Ovary (tissue), 9 donors: ENCODE results near the gene MTHFR. TPM values are rescaled to one million over a fixed set of nuclear protein-coding genes. Genes with fewer than 3 reads are reported as not detected.
A peak's percentile ranks its signal among the peaks of the same experiment; 100 is the strongest.

Experiments
- DNase-seq, 5 donors: peaks; one replicate each; pipeline ENCODE4 v3.0.0-alpha.2; 2019 to 2020
- H3K27ac ChIP-seq, 2 donors: fragments of 200-600 bp; one replicate each; pipeline versions ENCODE4 v1.5.1 to v1.8.0; 2019 to 2022
- H3K27me3 ChIP-seq: fragments of 200-600 bp; one replicate; pipeline ENCODE4 v1.8.0; 2022
- H3K36me3 ChIP-seq: fragments of 200-600 bp; sonication (generic); one replicate; pipeline ENCODE4 v1.5.1; 2019
- H3K4me1 ChIP-seq: one replicate; pipeline ENCODE4 v1.8.1; 2013; ENCODE audit warnings: mild to moderate bottlenecking, moderate library complexity; ENCODE audit not compliant: insufficient read depth
- H3K4me3 ChIP-seq: fragments of 200-600 bp; sonication (generic); one replicate; pipeline ENCODE4 v1.5.1; 2017
- H3K9me3 ChIP-seq, 2 donors: fragments of 200-600 bp in 1 of 2; sonication (generic) in 1 of 2; one replicate each; pipeline versions ENCODE4 v1.5.1 to v1.8.1; 2013 to 2019; ENCODE audit warnings: mild to moderate bottlenecking in 1 of 2, moderate library complexity in 1 of 2
- CTCF ChIP-seq, 3 donors: fragments of 450-650 bp in 2 of 3; fragments of 200-600 bp in 1 of 3; IDR thresholded peaks; one replicate each; pipeline versions ENCODE4 v1.5.1 to v1.8.0; 2016 to 2022; ENCODE audit warnings: antibody characterized with exemption in 3 of 3, mild to moderate bottlenecking in 1 of 3
- EP300 ChIP-seq: sonication (generic); formaldehyde crosslinking; IDR thresholded peaks from one replicate; pipeline ENCODE4 v1.6.1; 2017; ENCODE audit warnings: antibody characterized with exemption
- POLR2A ChIP-seq: fragments of 450-650 bp; IDR thresholded peaks from one replicate; pipeline ENCODE4 v1.6.1; 2017; ENCODE audit warnings: antibody characterized with exemption, mild to moderate bottlenecking, moderate library complexity
- WGBS, 3 donors: extraction: QIAGEN DNeasy Blood & Tissue Kit in 1 of 3; methylation state at CpG; one replicate each; pipeline versions ENCODE4 v1.1.5 to v1.1.7; 2013 to 2017; 5-methylcytosine and 5-hydroxymethylcytosine counted together
- intact Hi-C, 4 donors: fragments of 100-400 bp; cut with DNase I; formaldehyde crosslinking; loops; one replicate each; pipeline versions ENCODE4 v1.11.0 to v1.15.1; 2022 to 2023
- polyA plus RNA-seq, 2 donors: library from polyadenylated mRNA; stranded (reverse); fragments of 200-250 nt in 1 of 2; fragments of 350-450 nt in 1 of 2; fragmentation: Illumina TruSeq in 1 of 2; extraction: RNeasy Lipid Tissue Mini Kit (QIAGEN cat#74804) in 1 of 2; gene quantifications; one replicate each; pipeline ENCODE4 v1.2.3, GENCODE V29; 2013 to 2014
- total RNA-seq, 7 donors: library from RNA; depleted of rRNA in 2 of 7; stranded (reverse); fragments of >200 nt in 2 of 7; fragmentation: NEBNext Ultra II Directional in 3 of 7; extraction: Animal tissue kit (Norgen Biotek cat#: 25700) in 3 of 7; gene quantifications; one replicate each; pipeline versions ENCODE4 v1.1.0 to v1.2.4, GENCODE V29; 2016 to 2023
- donor health status: DM: no; HTN: no; CAD: no; lungs with moderate emphysema.
- donor health status: DM: no; HTN: no; CAD: no.
- donor health status: Bipolar disorder and iron deficiency.
- donor health status: DM: yes; HTN: yes; CAD: no.
- donor health status: DM: no; HTN: no; CAD: no.
- donor health status: DM: yes; HTN: yes; CAD: no.

The MTHFR gene
- total and polyA plus RNA-seq, 9 donors = 13.1 to 161 (median 55.6) TPM

- peak in 1 of 5 donors; percentile 51 for DNase-seq
- Histone ChIP-seq H3K27me3 (no peaks in the 10 kb centered on the region), H3K27ac (peak overlapping the region; percentile 56 to 98), H3K36me3 (no peaks in the 10 kb centered on the region), H3K9me3 (no peaks in the 10 kb centered on the region), H3K4me3 (no peak overlapping the region), H3K4me1 (peaks cover 33% of the 10 kb centered on the region)
- intact Hi-C loops = loop anchor here in 1 of 4 donors (10.0 kb wide), 1 partner anchor 55 kb away; the partner anchor contains the start of gene AGTRAP
- 50 to 65% (median 57%) methylated on average over 20 of the region's 20 CpGs for WGBS, 3 donors
- TF ChIP-seq CTCF (IDR thresholded peaks at IDR 0.05) = no peak
- no peak for TF ChIP-seq POLR2A
- no peak for TF ChIP-seq EP300
These were observed 15.5 kb downstream of the MTHFR start for GRCh38 chr1:11790101-11790879.

GRCh38 chr1:11789126-11790067, 16.4 kb downstream of the MTHFR start:
- peak overlapping the region; percentile 56 to 98 for H3K27ac ChIP-seq
- DNase-seq = peak in 2 of 5 donors; percentile 47 to 52
- no peaks in the 10 kb centered on the region for H3K27me3 ChIP-seq
- no peak overlapping the region for H3K4me3 ChIP-seq
- WGBS, 3 donors = 67 to 71% (median 70%) methylated on average over 12 to 13 of the region's 13 CpGs
- no peaks in the 10 kb centered on the region for H3K9me3 ChIP-seq
- H3K4me1 ChIP-seq = peaks cover 36% of the 10 kb centered on the region
- no peaks in the 10 kb centered on the region for H3K36me3 ChIP-seq
- intact Hi-C loops = loop anchor here in 2 of 4 donors (5.0 to 10.0 kb wide), 2 partner anchors 52 to 55 kb away; partner anchors contain the start of gene AGTRAP (in 2 of the 2)
- TF ChIP-seq CTCF (IDR thresholded peaks at IDR 0.05) (no peak), POLR2A (no peak), EP300 (no peak)

GRCh38 chr1:11788549-11789053, 17.2 kb downstream of the MTHFR start:
- Histone ChIP-seq H3K4me1 (peaks cover 39% of the 10 kb centered on the region), H3K27me3 (no peaks in the 10 kb centered on the region), H3K4me3 (no peak overlapping the region), H3K9me3 (no peaks in the 10 kb centered on the region), H3K36me3 (no peaks in the 10 kb centered on the region), H3K27ac (peak overlapping the region; percentile 56 to 98)
- TF ChIP-seq EP300 (no peak), CTCF (IDR thresholded peaks at IDR 0.05) (no peak), POLR2A (no peak)
- DNase-seq = peak in 2 of 5 donors; percentile 50 to 53
- intact Hi-C loops = loop anchor here in 1 of 4 donors (5.0 kb wide), 1 partner anchor 51 kb away; the partner anchor contains the start of gene AGTRAP
- 86 to 88% (median 86%) methylated on average over 14 of the region's 14 CpGs for WGBS, 3 donors
